AG09309 (cell line): Measurements from ENCODE around the gene SMIM31.

ENCODE experiments used
- DNase-seq: peaks from one replicate; pipeline ENCODE4 v3.0.0-alpha.2; 2010; ENCODE audit warnings: low read depth
- H3K4me3 ChIP-seq: 2 replicates; pipeline ENCODE4 v1.5.1; 2011; ENCODE audit warnings: mild to moderate bottlenecking, low read depth, low read length, moderate library complexity; ENCODE audit not compliant: control insufficient read depth
- CTCF ChIP-seq: IDR thresholded peaks from 2 replicates; pipeline ENCODE4 v1.5.1; 2011; ENCODE audit warnings: mild to moderate bottlenecking, low read depth, low read length, inconsistent platforms; ENCODE audit not compliant: insufficient read depth, control insufficient read depth; ENCODE audit errors: missing control alignments

Gene SMIM31

DNA sequence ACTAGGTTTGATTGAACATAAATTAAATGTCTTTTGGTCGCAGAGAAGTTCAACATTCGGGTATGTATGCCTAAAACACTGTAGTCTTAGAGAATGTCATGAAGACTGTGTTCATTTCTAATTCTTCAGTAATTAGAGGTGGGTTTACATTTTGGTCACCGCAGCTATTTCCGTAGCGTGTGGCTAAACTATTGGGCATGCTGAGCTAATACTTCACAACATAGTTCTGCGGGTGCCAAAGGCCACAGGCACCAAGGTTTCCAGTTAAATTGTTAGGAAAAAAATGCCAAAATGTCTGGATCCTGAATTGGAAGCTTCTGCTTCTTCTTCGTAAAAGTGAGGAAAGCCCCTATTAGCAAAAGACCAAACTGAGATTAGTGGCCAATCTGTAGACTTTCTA lies 25.1 kb downstream of the SMIM31 start:
- H3K4me3 ChIP-seq, result no peak overlapping the region
- peak; percentile 42 for DNase-seq
- no peak for TF ChIP-seq CTCF

- peak; percentile 94 for TF ChIP-seq CTCF
- peak; percentile 37 for DNase-seq
- no peak overlapping the region for H3K4me3 ChIP-seq
Observed at GRCh38 chr4:164779811-164780216, 25.9 kb downstream of the SMIM31 start.

DNA sequence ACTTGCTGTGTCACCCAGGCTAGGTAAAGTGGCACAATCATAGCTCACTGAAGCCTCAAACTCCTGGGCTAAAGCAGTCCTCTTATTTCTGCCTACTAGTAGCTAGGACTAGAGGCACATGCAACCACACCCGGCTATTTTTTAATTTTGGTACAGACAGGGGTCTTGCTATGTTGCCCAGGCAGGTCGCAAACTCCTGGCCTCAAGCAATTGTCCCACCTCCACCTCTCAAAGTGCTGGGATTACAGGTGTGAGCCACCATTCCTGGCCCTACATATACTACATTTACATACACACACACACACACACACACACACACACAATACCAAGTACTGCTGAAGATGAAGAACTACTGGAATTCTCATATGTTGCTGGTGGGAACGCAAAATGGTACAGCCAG lies 26.9 kb downstream of the SMIM31 start:
- no peak for TF ChIP-seq CTCF
- no peak for DNase-seq
- H3K4me3 ChIP-seq, result no peak overlapping the region

- DNase-seq, result no peak
- no peak overlapping the region for H3K4me3 ChIP-seq
- TF ChIP-seq CTCF, result no peak
Observed at GRCh38 chr4:164783976-164784375, 30.0 kb downstream of the SMIM31 start.

- TF ChIP-seq CTCF, result no peak
- DNase-seq, result no peak
- no peak overlapping the region for H3K4me3 ChIP-seq
Observed at GRCh38 chr4:164789047-164789446, 35.1 kb downstream of the SMIM31 start.

- no peak overlapping the region for H3K4me3 ChIP-seq
- no peak for TF ChIP-seq CTCF
- DNase-seq, result no peak
Observed at GRCh38 chr4:164790249-164790648, 36.3 kb downstream of the SMIM31 start.

- H3K4me3 ChIP-seq, result no peak overlapping the region
- TF ChIP-seq CTCF, result no peak
- DNase-seq, result no peak
Observed at GRCh38 chr4:164799410-164799809, 45.5 kb downstream of the SMIM31 start.
